Activated CD4-positive, alpha-beta T cell treated with anti-CD3 and anti-CD28 coated beads, Interleukin-10, Interleukin-2, amounts not matched to agents 100 ng/mL and 50 ng/mL, durations not matched to agents 16 hours and 8 hours (primary cell): Measurements from ENCODE around the gene PLTP.
"Not testable (repeated sequence)": the region's sequence is repeated elsewhere in the genome, so short reads cannot be mapped to it uniquely, and the experiment has no call there.

Source experiments
- DNase-seq: peaks from one replicate; pipeline ENCODE4 v3.0.0-alpha.2; 2020

The PLTP gene, protein sequence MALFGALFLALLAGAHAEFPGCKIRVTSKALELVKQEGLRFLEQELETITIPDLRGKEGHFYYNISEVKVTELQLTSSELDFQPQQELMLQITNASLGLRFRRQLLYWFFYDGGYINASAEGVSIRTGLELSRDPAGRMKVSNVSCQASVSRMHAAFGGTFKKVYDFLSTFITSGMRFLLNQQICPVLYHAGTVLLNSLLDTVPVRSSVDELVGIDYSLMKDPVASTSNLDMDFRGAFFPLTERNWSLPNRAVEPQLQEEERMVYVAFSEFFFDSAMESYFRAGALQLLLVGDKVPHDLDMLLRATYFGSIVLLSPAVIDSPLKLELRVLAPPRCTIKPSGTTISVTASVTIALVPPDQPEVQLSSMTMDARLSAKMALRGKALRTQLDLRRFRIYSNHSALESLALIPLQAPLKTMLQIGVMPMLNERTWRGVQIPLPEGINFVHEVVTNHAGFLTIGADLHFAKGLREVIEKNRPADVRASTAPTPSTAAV

DNA sequence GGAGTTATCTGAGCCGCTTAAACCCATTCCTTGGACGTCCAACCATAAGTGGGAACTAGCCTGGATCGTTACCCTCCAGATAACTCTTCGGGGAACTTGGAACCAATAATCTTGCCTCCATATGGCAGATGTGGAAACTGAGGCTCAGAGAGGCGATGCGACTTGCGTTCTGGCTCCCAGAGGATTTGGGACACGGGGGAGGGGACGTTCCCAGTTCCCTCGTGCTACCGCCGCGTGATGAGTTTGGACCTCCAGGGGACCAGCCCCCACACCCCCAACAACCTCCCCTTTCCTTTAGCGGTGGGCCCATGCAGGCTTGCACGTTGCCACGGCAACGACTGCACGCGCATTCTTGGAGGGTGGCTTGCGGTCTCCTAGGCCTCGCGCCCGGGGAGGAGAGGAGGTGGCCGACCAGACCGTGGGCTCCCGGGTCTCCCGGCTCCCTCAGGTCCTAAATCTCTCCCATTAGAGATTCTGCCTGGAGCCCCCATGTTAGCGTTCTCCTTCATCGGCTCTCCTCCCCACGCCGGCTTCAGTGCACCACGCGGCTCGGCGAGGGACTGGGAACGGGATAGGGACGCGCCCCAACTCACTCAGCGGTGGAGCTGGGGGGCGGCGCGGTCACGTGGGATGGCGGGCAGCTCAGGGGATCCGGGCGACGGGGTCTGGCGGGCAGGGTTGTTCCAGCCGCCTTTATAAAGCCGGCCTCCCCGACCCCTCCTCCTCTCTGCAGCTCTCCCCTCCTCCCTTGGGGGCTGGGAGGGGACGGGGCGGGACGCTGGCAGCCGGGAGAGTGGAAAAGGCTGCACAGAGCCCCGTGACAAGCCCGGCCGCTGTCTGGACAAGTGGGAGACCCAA is at the start of gene PLTP:
Gene PLTP (minus strand): TSS at position 670 of the 858 bp plus-strand sequence. CDS start 703 bp downstream, outside the sequence.
- DNase-seq, result peak; percentile 36

DNA sequence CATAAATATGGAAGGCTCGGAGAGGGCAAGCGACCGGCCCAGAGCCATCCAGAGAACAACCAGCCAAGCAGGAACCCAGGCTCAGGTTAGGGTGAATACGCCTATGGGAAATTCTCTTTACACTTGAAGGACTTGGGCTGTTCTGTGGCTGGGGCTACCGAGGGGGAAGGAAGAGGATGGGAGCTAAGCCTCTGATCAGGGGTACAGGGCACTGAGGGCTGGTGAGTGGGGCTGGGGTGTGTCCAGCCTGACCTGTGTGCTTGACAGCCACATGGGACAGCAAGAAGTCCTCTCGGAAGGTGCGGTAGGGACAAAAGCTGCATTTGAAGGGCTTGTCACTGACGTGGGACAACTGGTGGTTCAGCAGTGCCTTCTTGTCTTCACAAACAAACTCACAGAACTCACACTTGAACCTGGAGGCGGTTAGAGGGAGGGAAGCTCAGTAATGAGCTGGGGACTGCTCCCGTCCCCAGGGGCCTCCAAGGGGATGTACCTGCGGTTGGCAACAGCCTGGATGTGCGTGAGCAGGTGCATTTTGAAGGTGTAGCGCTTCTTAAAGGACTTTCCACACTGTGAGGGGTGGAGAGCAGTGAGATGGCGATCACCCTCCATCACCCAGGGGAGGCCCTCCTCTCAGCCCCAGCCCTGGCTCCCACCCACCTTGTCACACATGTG is 48.1 kb upstream of the PLTP start:
- no peak for DNase-seq

DNA sequence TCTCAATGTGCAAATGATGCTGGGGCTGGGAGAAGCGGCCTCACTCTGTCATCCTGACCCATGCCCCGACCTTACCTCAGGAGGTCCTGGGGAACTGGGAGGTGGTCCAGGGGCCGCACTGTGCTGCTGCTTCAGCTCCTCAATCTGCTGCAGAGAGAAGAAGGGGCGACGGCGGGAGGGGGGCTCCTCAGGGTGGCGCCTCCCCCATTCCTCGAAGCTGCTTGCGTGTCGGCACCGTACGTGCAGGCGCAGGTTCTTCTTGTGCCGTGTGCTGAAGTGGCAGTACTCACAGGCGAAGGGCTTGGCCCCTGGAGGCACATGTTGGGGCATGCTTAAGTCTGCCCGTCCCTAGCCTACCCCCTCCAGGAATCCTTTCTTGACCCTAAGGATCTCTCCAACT is 47.2 kb upstream of the PLTP start:
- DNase-seq, result no peak

GRCh38 chr20:45958593-45958992 is 46.6 kb upstream of the PLTP start:
- DNase-seq, result no peak

- DNase-seq, result no peak
Measured at GRCh38 chr20:45957021-45957941, 45.3 kb upstream of the PLTP start.

GRCh38 chr20:45956326-45956725 is 44.4 kb upstream of the PLTP start:
- DNase-seq, result not testable (repeated sequence)

GRCh38 chr20:45953672-45954071 is 41.7 kb upstream of the PLTP start:
- DNase-seq, result no peak

DNA sequence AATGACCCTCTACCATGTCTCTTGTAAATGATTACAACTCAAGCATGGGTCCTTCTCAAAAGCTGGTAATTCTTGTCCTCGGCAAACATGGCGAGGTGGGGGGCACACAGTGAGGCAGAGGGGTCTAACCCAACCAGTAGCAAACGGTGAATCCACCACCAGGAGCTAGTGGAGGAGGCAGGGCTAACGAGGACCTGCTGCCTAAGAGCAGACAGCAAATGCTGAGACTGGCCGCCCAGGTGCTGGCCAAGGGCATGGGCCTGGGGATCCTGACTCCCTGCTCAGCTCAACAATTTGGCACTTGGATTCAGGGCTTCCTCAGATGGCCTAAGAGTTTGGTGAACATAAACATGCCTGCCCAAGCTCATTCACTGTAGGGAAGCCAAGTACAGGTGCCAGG is 40.9 kb upstream of the PLTP start:
- DNase-seq, result no peak

- DNase-seq, result no peak
Measured at GRCh38 chr20:45951925-45952834, 40.2 kb upstream of the PLTP start.

DNA sequence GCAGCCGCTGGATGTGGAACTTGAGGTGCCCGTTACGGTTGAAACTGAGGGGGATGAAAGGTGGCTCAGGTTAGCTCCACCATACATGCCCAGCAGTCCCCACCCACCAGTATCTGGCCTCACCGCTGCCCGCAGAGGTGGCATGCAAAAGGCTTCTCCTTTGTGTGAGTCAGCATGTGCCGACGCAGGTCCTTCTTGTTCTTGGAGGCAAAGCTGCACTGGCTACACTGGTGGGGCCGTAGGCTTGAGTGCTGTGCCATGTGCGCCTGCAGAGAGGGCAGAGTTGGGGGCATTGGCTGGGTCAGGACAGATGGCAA is 38.3 kb upstream of the PLTP start:
- no peak for DNase-seq

DNA sequence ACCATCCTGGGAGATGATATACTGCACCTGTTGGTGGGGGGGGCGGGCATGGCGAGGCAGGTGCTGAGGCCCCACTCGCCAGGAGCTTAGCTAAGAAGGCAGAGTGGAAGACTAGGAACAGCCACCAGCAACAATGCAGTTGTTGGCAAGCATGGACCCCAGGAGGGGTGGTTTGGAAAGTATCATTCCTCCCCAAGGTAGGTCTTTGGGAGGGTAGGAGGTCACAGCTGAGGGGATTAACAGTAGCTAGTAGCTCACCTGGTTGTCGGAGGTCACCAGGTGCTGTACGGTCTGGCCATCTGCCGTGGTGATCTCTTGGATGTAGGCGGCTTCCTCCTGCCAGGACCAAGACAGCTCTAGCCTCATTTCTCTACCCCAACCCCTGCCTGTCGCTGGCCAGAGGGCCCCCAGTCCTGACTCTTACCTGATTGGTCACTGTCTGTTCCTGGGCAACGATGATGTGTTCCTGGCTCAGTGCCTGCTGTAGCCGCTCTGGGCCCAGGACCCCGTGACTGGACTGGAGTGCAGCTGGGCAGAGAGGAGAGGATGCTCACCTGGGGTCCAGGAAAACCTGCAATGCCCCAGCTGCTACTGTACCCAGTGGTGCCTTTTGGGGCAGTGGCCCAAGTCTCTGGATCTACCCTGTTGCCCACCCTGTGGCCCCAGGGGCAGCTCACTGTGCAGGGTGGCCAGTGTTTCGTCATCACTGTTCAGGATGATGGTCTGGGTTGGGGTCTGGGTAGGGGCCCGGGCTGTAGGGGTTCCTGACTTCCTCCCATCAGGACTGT is 37.8 kb upstream of the PLTP start:
- DNase-seq, result no peak

- no peak for DNase-seq
Measured at GRCh38 chr20:45948742-45949541, 37.0 kb upstream of the PLTP start.

GRCh38 chr20:45948261-45948733 is 36.3 kb upstream of the PLTP start:
- DNase-seq, result no peak

DNA sequence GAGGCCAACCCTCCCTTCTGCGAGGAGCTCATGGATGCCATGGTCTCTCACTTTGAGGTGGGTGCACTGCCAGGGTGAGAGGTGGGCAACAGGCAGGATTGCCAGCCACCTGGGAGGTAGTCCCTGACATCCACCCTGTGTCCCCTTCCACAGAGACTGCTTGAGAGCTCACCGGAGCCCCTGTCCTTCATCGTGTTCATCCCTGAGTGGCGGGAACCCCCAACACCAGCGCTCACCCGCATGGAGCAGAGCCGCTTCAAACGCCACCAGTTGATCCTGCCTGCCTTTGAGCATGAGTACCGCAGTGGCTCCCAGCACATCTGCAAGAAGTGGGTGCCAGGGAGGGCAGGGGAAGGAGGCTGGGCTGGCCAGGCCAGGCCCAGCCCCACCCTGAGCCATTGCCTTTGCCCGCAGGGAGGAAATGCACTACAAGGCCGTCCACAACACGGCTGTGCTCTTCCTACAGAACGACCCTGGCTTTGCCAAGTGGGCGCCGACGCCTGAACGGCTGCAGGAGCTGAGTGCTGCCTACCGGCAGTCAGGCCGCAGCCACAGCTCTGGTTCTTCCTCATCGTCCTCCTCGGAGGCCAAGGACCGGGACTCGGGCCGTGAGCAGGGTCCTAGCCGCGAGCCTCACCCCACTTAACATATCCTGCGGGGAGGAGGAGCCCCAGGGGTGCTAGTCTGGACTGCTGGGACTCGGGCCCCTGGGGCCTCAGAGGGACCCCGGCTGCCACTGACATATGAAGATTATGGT is 35.3 kb upstream of the PLTP start:
- no peak for DNase-seq

GRCh38 chr20:45946149-45946970 is 34.4 kb upstream of the PLTP start:
- peak; percentile 71 for DNase-seq

GRCh38 chr20:45945678-45946148 is 33.8 kb upstream of the PLTP start:
- no peak for DNase-seq

- DNase-seq, result no peak
Measured at GRCh38 chr20:45944965-45945677, 33.2 kb upstream of the PLTP start.
